GM03348 (cell line): ENCODE results near the gene ARMC5.
"Not testable (repeated sequence)": the region's sequence is repeated elsewhere in the genome, so short reads cannot be mapped to it uniquely, and the experiment has no call there.

Experiments used
- DNase-seq: peaks from one replicate; pipeline ENCODE4 v3.0.0; 2012; ENCODE audit warnings: low spot score

ARMC5 gene

GRCh38 chr16:31499928-31500327 is 40.6 kb downstream of the ARMC5 start:
- DNase-seq, result no peak

- no peak for DNase-seq
Measured at GRCh38 chr16:31501226-31501965, 42.1 kb downstream of the ARMC5 start.

GRCh38 chr16:31501966-31502348 is 42.7 kb downstream of the ARMC5 start:
- DNase-seq, result no peak

GRCh38 chr16:31502981-31503380 is 43.7 kb downstream of the ARMC5 start:
- DNase-seq, result peak; percentile 54

- DNase-seq, result not testable (repeated sequence)
Measured at GRCh38 chr16:31503555-31503954, 44.3 kb downstream of the ARMC5 start.

- DNase-seq, result no peak
Measured at GRCh38 chr16:31504159-31504558, 44.9 kb downstream of the ARMC5 start.

GRCh38 chr16:31505483-31505882 is 46.2 kb downstream of the ARMC5 start:
- no peak for DNase-seq

GRCh38 chr16:31507617-31507928 is 48.3 kb downstream of the ARMC5 start:
- DNase-seq, result no peak

GRCh38 chr16:31507929-31508705 is 48.8 kb downstream of the ARMC5 start, which contains the start of gene RUSF1:
Gene RUSF1, minus strand, starts transcription at chr16:31508391. Its CDS starts 18 bp downstream, at chr16:31508373.
- peak; percentile 94 for DNase-seq

GRCh38 chr16:31508706-31509195 is 49.5 kb downstream of the ARMC5 start:
- peak; percentile 56 for DNase-seq

- peak; percentile 28 for DNase-seq
Measured at GRCh38 chr16:31513126-31513525, 53.8 kb downstream of the ARMC5 start.

- DNase-seq, result no peak
Measured at GRCh38 chr16:31513884-31514283, 54.6 kb downstream of the ARMC5 start.
